GM20000 (cell line): Measurements from ENCODE around the gene DCTN4.
A peak's percentile ranks its signal among the peaks of the same experiment; 100 is the strongest.
"Not testable (repeated sequence)": the region's sequence is repeated elsewhere in the genome, so short reads cannot be mapped to it uniquely, and the experiment has no call there.

ENCODE experiments used
- DNase-seq: peaks from one replicate; pipeline ENCODE4 v3.0.0; 2012; ENCODE audit warnings: low spot score
- CTCF ChIP-seq: IDR thresholded peaks from 2 replicates; pipeline ENCODE4 v1.5.1; 2012; ENCODE audit warnings: mild to moderate bottlenecking, control low read depth; ENCODE audit errors: extremely low read depth, missing control alignments

The DCTN4 gene

GRCh38 chr5:150753463-150753862 is 5.4 kb downstream of the DCTN4 start:
- no peak for TF ChIP-seq CTCF
- DNase-seq: no peak

GRCh38 chr5:150751096-150751891 is 7.5 kb downstream of the DCTN4 start:
- no peak for DNase-seq
- no peak for TF ChIP-seq CTCF

- no peak for TF ChIP-seq CTCF
- no peak for DNase-seq
Measured at GRCh38 chr5:150750469-150750868, 8.3 kb downstream of the DCTN4 start.

- not testable (repeated sequence) for DNase-seq
Measured at GRCh38 chr5:150743142-150743488, 15.7 kb downstream of the DCTN4 start.

GRCh38 chr5:150742455-150743141 is 16.2 kb downstream of the DCTN4 start:
- DNase-seq: not testable (repeated sequence)

GRCh38 chr5:150740992-150741391 is 17.8 kb downstream of the DCTN4 start:
- DNase-seq: no peak
- no peak for TF ChIP-seq CTCF

- TF ChIP-seq CTCF: no peak
- DNase-seq: no peak
Measured at GRCh38 chr5:150738862-150739261, 20.0 kb downstream of the DCTN4 start.

- peak; percentile 15 for TF ChIP-seq CTCF
- DNase-seq: peak; percentile 49
Measured at GRCh38 chr5:150734579-150735384, 24.0 kb downstream of the DCTN4 start.
